IMR-90 (cell line): ENCODE results near the gene IGFBP5. TPM values are rescaled to one million over a fixed set of nuclear protein-coding genes. Genes with fewer than 3 reads are reported as not detected.

Experiments
- ATAC-seq: fragments of 200-7000 bp; cut with Tn5 transposase; 2 replicates; pipeline ENCODE4 v1.9.1; 2020; ENCODE audit warnings: low read depth, mild to moderate bottlenecking, moderate library complexity
- BruUV-seq: library from RNA; stranded (reverse); fragments of 400-500 nt; replicated peaks from 2 replicates; lab custom pipeline; 2021; lab: Mats Ljungman, UMichigan
- CTCF ChIA-PET: fragments of 300-600 bp; formaldehyde crosslinking; extraction: SDS; loops from one replicate; lab custom pipeline; 2021; ENCODE audit warnings: antibody characterized with exemption; lab: Yijun Ruan, JAX
- POLR2A ChIA-PET: fragments of 300-600 bp; sonication (Branson Sonifier 250); formaldehyde crosslinking; loops from one replicate; lab custom pipeline; 2022; ENCODE audit warnings: antibody characterized with exemption; ENCODE audit not compliant: unreplicated experiment; lab: Charles Lee
- DNase-seq: peaks from one replicate; pipeline ENCODE4 v3.0.0; 2013
- H2AFZ ChIP-seq: replicated peaks from 2 replicates; pipeline ENCODE3; 2013; ENCODE audit warnings: low read length, mild to moderate bottlenecking; ENCODE audit not compliant: poor library complexity
- H2AK5ac ChIP-seq: 2 replicates; pipeline ENCODE4 v1.6.1; 2013; ENCODE audit warnings: low read depth, low read length, inconsistent platforms
- H2AK9ac ChIP-seq: replicated peaks from 2 replicates; pipeline ENCODE3; 2013; ENCODE audit warnings: mild to moderate bottlenecking, low read depth, low read length, moderate library complexity; ENCODE audit not compliant: poor library complexity
- H2BK120ac ChIP-seq: 2 replicates; pipeline ENCODE4 v1.6.1; 2013; ENCODE audit warnings: low read depth, low read length, inconsistent platforms
- H2BK15ac ChIP-seq: 3 replicates; pipeline ENCODE4 v1.6.1; 2013; ENCODE audit warnings: low read depth, low read length, inconsistent platforms
- H2BK20ac ChIP-seq: 2 replicates; pipeline ENCODE4 v1.6.1; 2013; ENCODE audit warnings: low read depth, mild to moderate bottlenecking, inconsistent platforms, low read length, moderate library complexity
- H2BK5ac ChIP-seq: 2 replicates; pipeline ENCODE4 v1.6.1; 2013; ENCODE audit warnings: mild to moderate bottlenecking, low read depth, low read length, inconsistent platforms; ENCODE audit not compliant: poor library complexity, severe bottlenecking
- H3K14ac ChIP-seq: replicated peaks from 2 replicates; pipeline ENCODE4 v1.6.1; 2013; ENCODE audit warnings: low read depth, low read length, inconsistent platforms
- H3K18ac ChIP-seq: 2 replicates; pipeline ENCODE4 v1.6.1; 2013; ENCODE audit warnings: low read depth, low read length, control low read depth
- H3K23ac ChIP-seq: 2 replicates; pipeline ENCODE4 v1.6.1; 2013; ENCODE audit warnings: low read depth, low read length, inconsistent platforms
- H3K27ac ChIP-seq: 2 replicates; pipeline ENCODE4 v1.5.1; 2013; ENCODE audit warnings: mild to moderate bottlenecking, control low read depth, low read length; ENCODE audit not compliant: insufficient read depth
- H3K27me3 ChIP-seq: 2 replicates; pipeline ENCODE4 v1.6.1; 2013; ENCODE audit warnings: low read length; ENCODE audit not compliant: control insufficient read depth, insufficient read depth
- H3K36me3 ChIP-seq: 2 replicates; pipeline ENCODE4 v1.6.1; 2013; ENCODE audit warnings: low read length, mixed read lengths; ENCODE audit not compliant: control insufficient read depth, insufficient read depth
- H3K4ac ChIP-seq: 2 replicates; pipeline ENCODE4 v1.6.1; 2013; ENCODE audit warnings: low read depth, low read length, inconsistent platforms
- H3K4me1 ChIP-seq: 2 replicates; pipeline ENCODE4 v1.6.1; 2013; ENCODE audit warnings: low read length, mixed read lengths; ENCODE audit not compliant: control insufficient read depth, insufficient read depth
- H3K4me2 ChIP-seq: 2 replicates; pipeline ENCODE4 v1.6.1; 2013; ENCODE audit warnings: low read depth, mild to moderate bottlenecking, control low read depth, low read length, moderate library complexity
- H3K4me3 ChIP-seq: 2 replicates; pipeline ENCODE4 v1.5.1; 2013; ENCODE audit warnings: low read depth, mild to moderate bottlenecking, control low read depth, low read length, moderate library complexity; ENCODE audit not compliant: insufficient read depth
- H3K56ac ChIP-seq: 2 replicates; pipeline ENCODE4 v1.6.1; 2013; ENCODE audit warnings: low read length, inconsistent platforms; ENCODE audit not compliant: insufficient read depth; ENCODE audit errors: extremely low read depth
- H3K79me1 ChIP-seq, 2 experiments: 2 replicates each; pipeline ENCODE4 v1.6.1; 2013; ENCODE audit warnings: low read length in 2 of 2, inconsistent platforms in 1 of 2, low read depth in 1 of 2
- H3K9ac ChIP-seq: 2 replicates; pipeline ENCODE4 v1.6.1; 2013; ENCODE audit warnings: low read depth, low read length, control low read depth
- H3K9me1 ChIP-seq: 2 replicates; pipeline ENCODE4 v1.6.1; 2013; ENCODE audit warnings: low read length, inconsistent platforms; ENCODE audit not compliant: insufficient read depth
- H3K9me3 ChIP-seq: 2 replicates; pipeline ENCODE4 v1.6.1; 2013; ENCODE audit warnings: low read length; ENCODE audit not compliant: control insufficient read depth, insufficient read depth
- H4K20me1 ChIP-seq: 2 replicates; pipeline ENCODE4 v1.6.1; 2013; ENCODE audit warnings: low read length, inconsistent platforms; ENCODE audit not compliant: insufficient read depth
- H4K5ac ChIP-seq: 2 replicates; pipeline ENCODE4 v1.6.1; 2013; ENCODE audit warnings: mild to moderate bottlenecking, low read depth, low read length, control low read depth
- H4K8ac ChIP-seq, 2 experiments: 2 replicates each; pipeline ENCODE4 v1.6.1; 2013; ENCODE audit warnings: low read depth in 2 of 2, low read length in 2 of 2, control low read depth in 1 of 2, inconsistent platforms in 1 of 2
- H4K91ac ChIP-seq: 2 replicates; pipeline ENCODE4 v1.6.1; 2013; ENCODE audit warnings: low read depth, low read length, inconsistent platforms; ENCODE audit not compliant: insufficient read depth
- CHD1 ChIP-seq: IDR thresholded peaks from 2 replicates; pipeline ENCODE4 v1.6.1; 2012; ENCODE audit warnings: low read depth, low read length, improper control_type of control experiment
- ELK1 ChIP-seq: fragments of 150-350 bp; IDR thresholded peaks from 2 replicates; pipeline ENCODE4 v1.6.1; 2016; ENCODE audit warnings: low read depth, mild to moderate bottlenecking, low read length, moderate library complexity, borderline replicate concordance
- USF2 ChIP-seq: fragments of 150-350 bp; IDR thresholded peaks from 2 replicates; pipeline ENCODE4 v1.6.1; 2017; ENCODE audit warnings: mild to moderate bottlenecking, antibody characterized with exemption, low read length, low read depth
- WGBS, 2 experiments: methylation state at CpG; one replicate each; pipeline versions ENCODE4 v1.1.5 to v1.1.7; 2013; ENCODE audit warnings: missing lambda C conversion rate in 2 of 2; ENCODE audit not compliant: insufficient read length in 1 of 2; ENCODE audit errors: extremely low coverage in 2 of 2; 5-methylcytosine and 5-hydroxymethylcytosine counted together
- dilution Hi-C: fragments of 300-500 bp; cut with HindIII; formaldehyde crosslinking; loops from one replicate; pipeline ENCODE4 v1.14.3; 2018; ENCODE audit warnings: low sequenced_read_pairs; ENCODE audit not compliant: unreplicated experiment
- in situ Hi-C: fragments of 300-500 bp; cut with MboI; formaldehyde crosslinking; loops from 3 replicates; pipeline ENCODE4 v1.14.3; 2019; ENCODE audit warnings: low sequenced_read_pairs, inconsistent platforms, mixed read lengths
- intact Hi-C: fragments of 100-400 bp; cut with micrococcal nuclease; formaldehyde crosslinking; loops from 2 replicates; pipeline ENCODE4 v1.10.0; 2022
- polyA plus RNA-seq, 3 experiments: library from polyadenylated mRNA; depleted of rRNA; stranded (reverse); fragments of >200 nt; gene quantifications; 2 replicates each; pipeline ENCODE4 v1.2.3, GENCODE V29; 2012; ENCODE audit warnings: low replicate concordance in 1 of 3
- total RNA-seq: library from RNA; depleted of rRNA; stranded (reverse); fragments of >200 nt; gene quantifications from 2 replicates; pipeline ENCODE4 v1.2.3, GENCODE V29; 2012

IGFBP5 gene
- total and polyA plus RNA-seq, 2 of the 4 experiments (the other 2 are of a cell fraction) = 392 to 1,339 TPM

- dilution Hi-C loops = no loop called here
- Histone ChIP-seq H4K20me1 (no peaks in the 10 kb centered on the region), H3K56ac (no peak overlapping the region), H3K23ac (no peak overlapping the region), H3K14ac (no peak overlapping the region), H4K5ac (no peak overlapping the region), H3K4me2 (no peak overlapping the region), H4K8ac (no peak overlapping the region), H3K18ac (no peak overlapping the region; the same call in 1 of the 2 replicates), H3K4me3 (no peak overlapping the region), H3K27me3 (peaks cover 15% of the 10 kb centered on the region), H3K9me1 (no peaks in the 10 kb centered on the region), H2BK15ac (no peak overlapping the region), H3K27ac (no peak overlapping the region), H2AFZ (no peak overlapping the region), H2AK9ac (peak overlapping the region; percentile 47), H2AK5ac (no peak overlapping the region), H2BK20ac (no peak overlapping the region), H2BK5ac (no peak overlapping the region), H4K91ac (no peak overlapping the region), H2BK120ac (no peak overlapping the region), H3K79me1 (no peaks in the 10 kb centered on the region), H3K4me1 (peaks cover 7% of the 10 kb centered on the region; the same call in 1 of the 2 replicates), H3K9me3 (no peaks in the 10 kb centered on the region), H3K36me3 (no peaks in the 10 kb centered on the region), H3K4ac (no peak overlapping the region), H3K9ac (no peak overlapping the region)
- in situ Hi-C loops = no loop called here
- WGBS, 2 experiments = 71% methylated on average over 4 of the region's 5 CpGs; no CpG with 5 or more reads in 1 of the 2 experiments
- TF ChIP-seq USF2 (no peak), ELK1 (no peak), CHD1 (no peak)
- ATAC-seq = no peak
- DNase-seq = no peak
- no TSS peak for BruUV-seq
- ChIA-PET POLR2A (no interaction called here), CTCF (no interaction called here)
- intact Hi-C loops = no loop called here
These were observed 35.5 kb upstream of the IGFBP5 start for GRCh38 chr2:216730871-216731270.
